ENCODE measurements around the gene RPL12. TPM values are rescaled to one million over a fixed set of nuclear protein-coding genes. Genes with fewer than 3 reads are reported as not detected.

The RPL12 gene
- total RNA-seq = 1,000 to 10,000 TPM; 2,267 to 2,331 TPM

- CTCF ChIA-PET = interaction anchor here (1.4 kb wide), 2 partner anchors 226 to 284 kb away, joined by 3 to 5 read pairs; partner anchors contain the start of gene TOR2A
- Mint-ChIP-seq H3K27me3 (no peaks in the 10 kb centered on the region), H3K9me3 (no peaks in the 10 kb centered on the region), H3K27ac (peak within 1 kb of the TSS; percentile 94), H3K4me1 (ENCODE audit: low read depth) (peaks cover 37% of the 10 kb centered on the region), H3K4me3 (peak within 1 kb of the TSS; percentile 94), H3K36me3 (peaks cover 58% of the 10 kb centered on the region)
- DNase-seq = peak; percentile 97
- POLR2A ChIA-PET = interaction anchor here (0.6 to 3.5 kb wide), 17 partner anchors 12 to 320 kb away, joined by 3 to 27 read pairs (median 4); partner anchors contain the start of genes PTRH1, SLC2A8, TTC16 and ZNF79
- intact Hi-C loops (cut with micrococcal nuclease) = loop anchor here (1.0 to 10.0 kb wide), 5 partner anchors 27 to 226 kb away; partner anchors contain the start of genes SLC2A8 and ZNF79
These were observed at the start of gene RPL12, which contains the start of gene LRSAM1 for GRCh38 chr9:127450830-127451607. Gene RPL12 (minus strand): TSS chr9:127451406. CDS start chr9:127451317, 89 bp downstream. Gene LRSAM1 (plus strand): TSS chr9:127451510. CDS start chr9:127454528, 3,018 bp downstream.

GRCh38 chr9:127500862-127501261 lies 49.7 kb upstream of the RPL12 start:
- no peak overlapping the region for H3K4me3 Mint-ChIP-seq
- peaks cover 5% of the 10 kb centered on the region for H3K36me3 Mint-ChIP-seq
- intact Hi-C loops (cut with micrococcal nuclease) = loop anchor here (10.0 kb wide), 1 partner anchor 424 kb away; no protein-coding TSS in a partner anchor
- no peaks in the 10 kb centered on the region for H3K27me3 Mint-ChIP-seq
- no peak overlapping the region for H3K27ac Mint-ChIP-seq
- ChIA-PET CTCF (interaction anchor here (0.6 to 1.4 kb wide), 3 partner anchors 69 to 234 kb away, joined by 3 read pairs; partner anchors contain the start of gene TOR2A), POLR2A (no interaction called here)
- H3K4me1 Mint-ChIP-seq (ENCODE audit: low read depth) = no peaks in the 10 kb centered on the region
- H3K9me3 Mint-ChIP-seq = no peaks in the 10 kb centered on the region
- DNase-seq = no peak

- Mint-ChIP-seq H3K27me3 (no peaks in the 10 kb centered on the region), H3K36me3 (peaks cover 7% of the 10 kb centered on the region), H3K4me3 (no peak overlapping the region), H3K9me3 (no peaks in the 10 kb centered on the region), H3K27ac (no peak overlapping the region), H3K4me1 (ENCODE audit: low read depth) (no peaks in the 10 kb centered on the region)
- intact Hi-C loops (cut with micrococcal nuclease) = loop anchor here (10.0 kb wide), 1 partner anchor 424 kb away; no protein-coding TSS in a partner anchor
- ChIA-PET CTCF (interaction anchor here (0.7 to 1.4 kb wide), 2 partner anchors 88 to 337 kb away, joined by 3 read pairs; no protein-coding TSS in a partner anchor), POLR2A (no interaction called here)
- DNase-seq = no peak
These were observed 49.2 kb upstream of the RPL12 start for GRCh38 chr9:127500399-127500798.

GRCh38 chr9:127498298-127498697 lies 47.1 kb upstream of the RPL12 start:
- DNase-seq = no peak
- ChIA-PET POLR2A (no interaction called here), CTCF (interaction anchor here (1.2 kb wide), 1 partner anchor 16 kb away, joined by 3 read pairs; no protein-coding TSS in a partner anchor)
- Mint-ChIP-seq H3K27ac (no peak overlapping the region), H3K9me3 (no peaks in the 10 kb centered on the region), H3K4me1 (ENCODE audit: low read depth) (no peaks in the 10 kb centered on the region), H3K36me3 (peaks cover 7% of the 10 kb centered on the region), H3K4me3 (no peak overlapping the region), H3K27me3 (no peaks in the 10 kb centered on the region)
- intact Hi-C loops (cut with micrococcal nuclease) = no loop called here

- no peak overlapping the region for H3K27ac Mint-ChIP-seq
- no peak overlapping the region for H3K4me3 Mint-ChIP-seq
- intact Hi-C loops (cut with micrococcal nuclease) = no loop called here
- no peaks in the 10 kb centered on the region for H3K9me3 Mint-ChIP-seq
- DNase-seq = no peak
- no peaks in the 10 kb centered on the region for H3K27me3 Mint-ChIP-seq
- POLR2A ChIA-PET = no interaction called here
- CTCF ChIA-PET = interaction anchor here (1.2 kb wide), 1 partner anchor 17 kb away, joined by 3 read pairs; no protein-coding TSS in a partner anchor
- no peaks in the 10 kb centered on the region for H3K4me1 Mint-ChIP-seq (ENCODE audit: low read depth)
- peaks cover 8% of the 10 kb centered on the region for H3K36me3 Mint-ChIP-seq
These were observed 46.6 kb upstream of the RPL12 start for GRCh38 chr9:127497656-127498290.

GRCh38 chr9:127496974-127497373 lies 45.8 kb upstream of the RPL12 start:
- no peaks in the 10 kb centered on the region for H3K9me3 Mint-ChIP-seq
- H3K36me3 Mint-ChIP-seq = peaks cover 8% of the 10 kb centered on the region
- no peak overlapping the region for H3K4me3 Mint-ChIP-seq
- ChIA-PET CTCF (no interaction called here), POLR2A (no interaction called here)
- H3K4me1 Mint-ChIP-seq (ENCODE audit: low read depth) = no peaks in the 10 kb centered on the region
- DNase-seq = no peak
- H3K27me3 Mint-ChIP-seq = no peaks in the 10 kb centered on the region
- intact Hi-C loops (cut with micrococcal nuclease) = no loop called here
- no peak overlapping the region for H3K27ac Mint-ChIP-seq

- Mint-ChIP-seq H3K27me3 (no peaks in the 10 kb centered on the region), H3K36me3 (peaks cover 8% of the 10 kb centered on the region), H3K9me3 (no peaks in the 10 kb centered on the region), H3K4me1 (ENCODE audit: low read depth) (no peaks in the 10 kb centered on the region), H3K4me3 (no peak overlapping the region), H3K27ac (no peak overlapping the region)
- ChIA-PET CTCF (no interaction called here), POLR2A (no interaction called here)
- no peak for DNase-seq
- intact Hi-C loops (cut with micrococcal nuclease) = no loop called here
These were observed 44.8 kb upstream of the RPL12 start for GRCh38 chr9:127495884-127496555.

- Mint-ChIP-seq H3K9me3 (no peaks in the 10 kb centered on the region), H3K27ac (no peak overlapping the region), H3K4me1 (ENCODE audit: low read depth) (no peaks in the 10 kb centered on the region), H3K4me3 (no peak overlapping the region), H3K36me3 (peaks cover 10% of the 10 kb centered on the region), H3K27me3 (no peaks in the 10 kb centered on the region)
- intact Hi-C loops (cut with micrococcal nuclease) = no loop called here
- ChIA-PET CTCF (no interaction called here), POLR2A (no interaction called here)
- DNase-seq = no peak
These were observed 43.1 kb upstream of the RPL12 start for GRCh38 chr9:127494304-127494702.

- no peak for DNase-seq
- intact Hi-C loops (cut with micrococcal nuclease) = no loop called here
- no peak overlapping the region for H3K27ac Mint-ChIP-seq
- ChIA-PET CTCF (interaction anchor here (1.2 kb wide), 1 partner anchor 10 kb away, joined by 5 read pairs; no protein-coding TSS in a partner anchor), POLR2A (no interaction called here)
- H3K36me3 Mint-ChIP-seq = peaks cover 11% of the 10 kb centered on the region
- no peaks in the 10 kb centered on the region for H3K9me3 Mint-ChIP-seq
- no peak overlapping the region for H3K4me3 Mint-ChIP-seq
- no peaks in the 10 kb centered on the region for H3K27me3 Mint-ChIP-seq
- H3K4me1 Mint-ChIP-seq (ENCODE audit: low read depth) = no peaks in the 10 kb centered on the region
These were observed 42.5 kb upstream of the RPL12 start for GRCh38 chr9:127493592-127494303.

- intact Hi-C loops (cut with micrococcal nuclease) = no loop called here
These were observed 41.4 kb upstream of the RPL12 start for GRCh38 chr9:127492616-127493015.

GRCh38 chr9:127491516-127491915 lies 40.3 kb upstream of the RPL12 start:
- POLR2A ChIA-PET = no interaction called here
- Mint-ChIP-seq H3K27me3 (no peaks in the 10 kb centered on the region), H3K9me3 (no peaks in the 10 kb centered on the region), H3K36me3 (peaks cover 13% of the 10 kb centered on the region), H3K27ac (no peak overlapping the region), H3K4me3 (no peak overlapping the region), H3K4me1 (ENCODE audit: low read depth) (no peaks in the 10 kb centered on the region)
- intact Hi-C loops (cut with micrococcal nuclease) = no loop called here
- CTCF ChIA-PET = no interaction called here
- no peak for DNase-seq

More at GRCh38 chr9:127492616-127493015, 41.4 kb upstream of the RPL12 start:
- Mint-ChIP-seq H3K4me1 (ENCODE audit: low read depth) (no peaks in the 10 kb centered on the region), H3K36me3 (peaks cover 12% of the 10 kb centered on the region), H3K9me3 (no peaks in the 10 kb centered on the region), H3K27ac (no peak overlapping the region), H3K4me3 (no peak overlapping the region), H3K27me3 (no peaks in the 10 kb centered on the region)
- ChIA-PET POLR2A (no interaction called here), CTCF (interaction anchor here (1.2 kb wide), 1 partner anchor 11 kb away, joined by 5 read pairs; no protein-coding TSS in a partner anchor)
- no peak for DNase-seq

Data from activated CD4-positive, alpha-beta memory T cell treated with anti-CD3 and anti-CD28 coated beads for 36 hours (primary cell).